ENCODE data around the gene PDZRN4.
"Not testable (repeated sequence)": the region's sequence is repeated elsewhere in the genome, so short reads cannot be mapped to it uniquely, and the experiment has no call there.

The PDZRN4 gene

GRCh38 chr12:41589878-41590277 is 401.8 kb downstream of the PDZRN4 start:
- DNase-seq, result no peak

- no peak for DNase-seq
Measured at GRCh38 chr12:41596190-41596589, 408.1 kb downstream of the PDZRN4 start.

GRCh38 chr12:41604830-41605229 is 416.7 kb downstream of the PDZRN4 start:
- DNase-seq, result no peak

GRCh38 chr12:41605545-41606305 is 417.6 kb downstream of the PDZRN4 start:
- no peak for DNase-seq

GRCh38 chr12:41606468-41607445 is 418.6 kb downstream of the PDZRN4 start:
- no peak for DNase-seq

- no peak for DNase-seq
Measured at GRCh38 chr12:41612892-41613557, 424.9 kb downstream of the PDZRN4 start.

GRCh38 chr12:41615174-41615573 is 427.1 kb downstream of the PDZRN4 start:
- DNase-seq, result not testable (repeated sequence)

- no peak for DNase-seq
Measured at GRCh38 chr12:41619705-41620104, 431.6 kb downstream of the PDZRN4 start.

GRCh38 chr12:41621291-41621690 is 433.2 kb downstream of the PDZRN4 start:
- no peak for DNase-seq

Measured in CD4-positive, alpha-beta T cell treated with Interleukin-21 for 1 hour (primary cell).